ENCODE measurements around the gene PLD1.

GRCh38 chr3:171672538-171672937 is 137.7 kb downstream of the PLD1 start:
- no peak for TF ChIP-seq CTCF (conservative IDR thresholded peaks at IDR 0.05; ENCODE audit: low read length)
- TF ChIP-seq EZH2phosphoT487 (IDR thresholded peaks at IDR 0.05; ENCODE audit: borderline replicate concordance), result no peak
